GM13976 (cell line): ENCODE measurements around the gene UBA3.
A peak's percentile ranks its signal among the peaks of the same experiment; 100 is the strongest.

ENCODE experiments used
- DNase-seq: peaks from one replicate; pipeline ENCODE4 v3.0.0; 2012; ENCODE audit warnings: low spot score
- CTCF ChIP-seq: IDR thresholded peaks from 2 replicates; pipeline ENCODE4 v1.5.1; 2012; ENCODE audit warnings: borderline replicate concordance, mild to moderate bottlenecking; ENCODE audit not compliant: insufficient read depth; ENCODE audit errors: extremely low read depth, missing control alignments, control extremely low read depth
- in situ Hi-C: fragments of 300-500 bp; cut with MboI; formaldehyde crosslinking; loops from one replicate; pipeline ENCODE4 v1.12.0; 2022; ENCODE audit warnings: low sequenced_read_pairs, mixed read lengths, inconsistent platforms; ENCODE audit not compliant: unreplicated experiment

The UBA3 gene

DNA sequence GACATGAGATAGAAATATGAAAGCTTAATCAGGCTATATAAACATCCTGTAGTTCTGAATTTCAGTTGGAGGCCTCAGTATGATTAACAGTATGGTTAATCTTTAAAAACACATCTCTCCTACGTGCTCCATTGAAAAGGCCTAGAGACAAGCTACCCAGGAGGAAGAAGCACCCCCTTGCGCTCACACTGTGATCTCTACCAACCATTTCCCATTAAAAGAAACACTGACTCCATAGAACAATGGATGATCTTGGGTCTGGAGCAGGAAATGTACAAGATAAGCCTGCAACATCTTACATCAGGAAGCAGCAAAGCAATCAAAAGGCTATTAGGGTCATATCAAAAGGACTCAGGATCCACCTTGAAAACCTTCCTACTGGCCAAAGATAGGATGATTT lies 63.3 kb downstream of the UBA3 start:
- in situ Hi-C loops: no loop called here
- no peak for TF ChIP-seq CTCF

GRCh38 chr3:69016102-69016501 lies 64.1 kb downstream of the UBA3 start:
- no peak for TF ChIP-seq CTCF
- in situ Hi-C loops: no loop called here
- no peak for DNase-seq

More for the DNA sequence above, 63.3 kb downstream of the UBA3 start:
- DNase-seq: no peak

GRCh38 chr3:69014022-69014580 lies 66.1 kb downstream of the UBA3 start:
- DNase-seq: no peak
- TF ChIP-seq CTCF: no peak
- in situ Hi-C loops: no loop called here

DNA sequence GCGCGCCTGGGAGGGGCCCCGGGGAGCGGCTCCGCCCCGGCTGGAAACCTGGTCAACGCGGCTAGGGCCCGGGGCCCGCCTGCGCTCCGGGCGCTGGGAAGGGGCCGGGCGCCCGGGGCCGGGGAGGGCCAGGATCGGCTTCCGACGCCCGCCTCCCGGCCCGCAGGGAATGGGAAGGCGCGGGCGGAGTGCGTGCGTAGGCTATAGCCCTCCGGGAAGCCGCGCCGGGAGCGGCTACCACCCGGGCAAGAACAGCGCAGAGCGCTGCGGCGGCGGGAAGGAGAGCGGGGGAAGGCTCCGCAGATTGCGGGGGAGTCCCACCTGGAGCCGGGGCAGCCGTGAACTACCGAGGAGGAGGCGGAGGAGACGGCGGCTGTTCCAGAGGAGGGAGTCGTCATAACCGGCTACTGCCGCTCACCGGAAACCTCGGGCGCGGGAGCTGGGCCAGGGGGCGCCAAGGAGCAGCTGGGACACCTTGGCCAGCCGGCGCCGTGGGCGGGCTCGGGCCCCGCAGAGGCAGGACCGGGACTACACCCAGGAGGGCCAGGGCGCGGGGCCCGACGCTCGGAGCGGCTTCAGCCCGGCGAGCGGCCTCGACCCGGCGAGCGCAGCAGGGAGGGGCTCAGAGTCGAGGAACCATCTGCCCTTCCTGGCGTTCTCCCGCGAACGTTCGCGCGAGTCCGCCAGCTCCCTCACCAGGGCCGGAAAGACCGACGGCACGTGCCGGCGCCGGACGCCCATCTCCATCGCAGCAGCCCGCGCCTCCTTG lies 66.7 kb downstream of the UBA3 start, which contains the start of gene EOGT:
Gene EOGT (minus strand): TSS at position 432 of the 769 bp plus-strand sequence. CDS start 3,838 bp downstream, outside the sequence.
- TF ChIP-seq CTCF: peak; percentile 85
- DNase-seq: peak; percentile 91
- in situ Hi-C loops: no loop called here

DNA sequence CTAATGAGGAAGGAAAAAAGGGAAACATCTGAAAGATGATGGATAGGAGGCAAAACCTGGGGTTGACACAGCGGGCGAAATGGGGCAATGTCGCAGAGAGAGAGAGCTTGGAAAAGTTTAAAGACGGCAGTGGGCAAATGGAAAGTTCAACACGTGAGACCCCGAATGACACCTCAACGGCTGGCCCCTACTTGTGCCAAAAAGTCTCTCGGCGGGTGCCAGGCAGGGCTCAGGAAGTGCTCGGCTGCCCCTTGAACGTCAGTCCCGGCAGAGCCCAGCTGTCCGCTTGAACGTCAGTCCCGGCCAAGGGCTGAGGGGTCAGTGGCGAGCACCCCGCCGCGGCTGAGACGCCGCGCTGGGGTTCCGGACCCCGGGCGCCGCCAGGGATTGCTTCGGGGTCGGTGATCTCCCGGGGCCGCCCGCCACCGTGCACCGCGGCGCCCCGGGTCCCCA lies 67.3 kb downstream of the UBA3 start:
- in situ Hi-C loops: no loop called here
- TF ChIP-seq CTCF: no peak
- peak; percentile 79 for DNase-seq

DNA sequence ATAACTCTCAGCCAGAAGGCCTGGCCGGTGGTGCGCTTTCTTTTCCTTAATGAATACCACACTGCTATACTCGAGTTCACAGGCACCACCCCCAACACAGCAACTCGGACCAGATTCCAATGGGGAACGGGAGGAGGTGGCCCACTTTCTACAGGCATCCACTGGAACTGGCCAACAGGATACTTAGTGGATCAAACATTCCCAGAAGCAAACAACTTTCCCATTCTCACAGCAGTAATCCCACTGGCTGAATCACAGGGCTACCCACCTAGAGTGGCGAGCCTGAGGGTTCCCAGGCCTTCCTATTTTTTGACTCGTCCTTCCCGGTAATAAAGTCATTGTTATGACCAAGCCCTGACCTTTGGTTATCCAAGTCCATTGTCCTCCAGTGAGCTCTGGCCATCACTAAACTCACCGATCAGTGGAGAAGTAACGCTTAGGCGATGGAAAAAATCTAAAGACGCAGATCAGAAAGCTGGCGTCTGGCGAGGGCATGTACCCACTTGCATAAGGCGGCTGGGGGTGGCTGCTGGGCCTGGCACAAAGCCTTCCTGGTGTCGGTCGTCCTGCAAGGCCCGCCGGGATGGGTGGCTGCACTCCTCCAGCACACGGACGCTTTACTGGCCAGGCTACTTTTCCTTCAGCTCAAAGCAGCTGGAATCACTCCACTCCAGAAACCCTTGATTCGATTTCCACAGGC lies 67.9 kb downstream of the UBA3 start:
- in situ Hi-C loops: no loop called here
- no peak for DNase-seq
- TF ChIP-seq CTCF: no peak
